HL-60/S4 treated with retinoic acid at 250 ng/mL for 4 days and 3 days (cell line): ENCODE results near the gene CNKSR1.

Experiments used
- in situ Hi-C: fragments of 300-500 bp; cut with MboI; formaldehyde crosslinking; loops from 2 replicates; pipeline ENCODE4 v1.7.0; 2022; ENCODE audit warnings: low sequenced_read_pairs

The CNKSR1 gene, protein sequence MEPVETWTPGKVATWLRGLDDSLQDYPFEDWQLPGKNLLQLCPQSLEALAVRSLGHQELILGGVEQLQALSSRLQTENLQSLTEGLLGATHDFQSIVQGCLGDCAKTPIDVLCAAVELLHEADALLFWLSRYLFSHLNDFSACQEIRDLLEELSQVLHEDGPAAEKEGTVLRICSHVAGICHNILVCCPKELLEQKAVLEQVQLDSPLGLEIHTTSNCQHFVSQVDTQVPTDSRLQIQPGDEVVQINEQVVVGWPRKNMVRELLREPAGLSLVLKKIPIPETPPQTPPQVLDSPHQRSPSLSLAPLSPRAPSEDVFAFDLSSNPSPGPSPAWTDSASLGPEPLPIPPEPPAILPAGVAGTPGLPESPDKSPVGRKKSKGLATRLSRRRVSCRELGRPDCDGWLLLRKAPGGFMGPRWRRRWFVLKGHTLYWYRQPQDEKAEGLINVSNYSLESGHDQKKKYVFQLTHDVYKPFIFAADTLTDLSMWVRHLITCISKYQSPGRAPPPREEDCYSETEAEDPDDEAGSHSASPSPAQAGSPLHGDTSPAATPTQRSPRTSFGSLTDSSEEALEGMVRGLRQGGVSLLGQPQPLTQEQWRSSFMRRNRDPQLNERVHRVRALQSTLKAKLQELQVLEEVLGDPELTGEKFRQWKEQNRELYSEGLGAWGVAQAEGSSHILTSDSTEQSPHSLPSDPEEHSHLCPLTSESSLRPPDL

DNA sequence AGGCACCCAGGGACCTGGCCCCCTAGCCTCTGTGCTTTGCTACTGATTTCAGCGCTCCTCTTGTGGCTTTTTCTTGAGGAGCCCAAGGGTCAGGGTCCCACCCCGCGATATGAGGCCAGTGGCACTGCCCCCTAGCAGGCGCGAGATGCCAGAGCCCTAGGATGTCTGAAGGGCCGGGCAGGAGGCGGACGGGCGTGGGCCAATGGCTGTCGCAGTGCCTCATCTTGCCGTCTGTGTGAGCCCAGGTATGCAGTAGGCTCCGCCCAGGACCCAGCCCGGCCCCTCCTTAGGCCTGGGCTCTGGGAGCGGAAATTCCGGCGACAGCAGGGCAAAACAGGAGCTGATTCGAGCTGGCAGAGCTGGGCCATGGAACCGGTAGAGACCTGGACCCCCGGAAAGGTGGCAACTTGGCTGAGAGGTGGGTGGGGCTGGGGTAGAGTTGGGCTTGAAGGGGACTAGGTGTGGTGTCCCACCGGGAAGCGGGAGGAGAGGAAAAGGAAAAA, at the start of gene CNKSR1:
Gene CNKSR1 (plus strand): TSS at position 310 of the 503 bp plus-strand sequence. CDS start 57 bp downstream, at position 367.
- in situ Hi-C loops = no loop called here

DNA sequence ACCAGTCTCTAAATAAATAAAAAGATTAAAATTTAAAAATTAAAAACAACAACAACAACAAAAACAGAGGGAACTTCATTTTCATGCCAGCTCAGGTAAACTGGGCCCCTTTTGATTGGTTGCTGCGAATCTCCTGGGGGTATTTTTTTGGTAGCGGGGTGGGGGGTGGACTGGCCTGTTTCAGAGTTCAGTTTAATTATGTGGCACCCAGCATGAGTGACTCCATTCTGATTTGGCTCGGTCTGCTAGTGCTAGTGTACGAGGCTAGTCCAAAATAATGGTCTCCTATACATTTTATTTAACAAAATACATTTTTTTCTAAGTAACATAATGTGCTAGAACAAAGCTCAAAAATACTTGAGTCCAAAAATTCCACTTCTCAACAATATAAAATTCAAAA, 47.5 kb upstream of the CNKSR1 start:
- in situ Hi-C loops = loop anchor here (25.0 kb wide), 1 partner anchor 242 kb away; the partner anchor contains the start of gene PAQR7

DNA sequence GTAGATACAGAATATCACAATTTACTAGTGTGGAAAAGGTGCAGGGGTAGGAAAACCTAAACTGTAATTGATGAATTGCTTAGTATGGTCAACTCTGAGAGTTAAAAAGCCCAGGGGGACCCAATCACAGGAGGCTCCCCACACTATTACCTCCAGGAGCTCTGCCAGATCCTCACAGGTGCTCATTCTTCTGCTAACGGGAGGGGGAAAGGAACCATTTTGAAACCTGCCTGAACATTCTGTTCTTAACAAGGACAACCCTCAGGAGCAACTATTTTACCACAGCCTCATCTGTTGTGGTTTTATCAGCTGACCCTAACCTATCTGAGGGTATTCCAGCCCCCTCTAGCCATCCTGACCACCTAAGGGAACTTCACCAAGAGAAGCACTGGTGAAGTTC, 46.6 kb upstream of the CNKSR1 start:
- in situ Hi-C loops = loop anchor here (25.0 kb wide), 1 partner anchor 243 kb away; the partner anchor contains the start of gene PAQR7

DNA sequence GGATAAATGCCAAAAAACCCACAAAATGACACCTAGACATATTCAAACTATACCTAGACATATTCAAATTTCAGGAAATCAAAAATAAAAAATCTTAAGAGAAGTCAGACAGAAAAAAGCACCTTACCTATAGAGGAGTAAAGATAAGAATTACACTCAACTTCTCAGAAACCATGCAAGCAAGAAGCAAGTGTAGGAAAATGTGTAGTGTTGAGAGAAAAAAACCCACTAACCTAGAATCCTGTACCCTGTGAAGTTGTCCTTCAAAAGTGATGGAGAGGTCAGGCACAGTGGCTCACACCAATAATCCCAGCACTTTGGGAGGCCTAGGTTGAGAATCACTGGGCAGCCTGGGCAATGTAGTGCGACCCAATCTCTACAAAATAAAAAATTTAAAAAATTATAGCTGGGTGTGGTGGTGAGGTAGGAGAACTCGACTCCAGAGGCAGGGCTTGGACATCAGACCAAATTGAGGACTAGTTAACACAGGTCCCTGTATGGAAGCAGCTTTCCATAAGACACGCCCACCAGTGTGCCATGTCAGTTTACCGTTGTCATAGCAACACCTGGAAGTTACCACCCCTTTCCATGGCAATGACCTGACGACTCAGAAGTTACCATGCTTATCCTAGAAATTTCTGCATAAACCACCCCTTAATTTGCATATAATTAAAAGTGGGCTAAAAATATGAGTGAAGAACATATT, 45.0 kb upstream of the CNKSR1 start:
- in situ Hi-C loops = loop anchor here (25.0 kb wide), 1 partner anchor 245 kb away; the partner anchor contains the start of gene PAQR7

DNA sequence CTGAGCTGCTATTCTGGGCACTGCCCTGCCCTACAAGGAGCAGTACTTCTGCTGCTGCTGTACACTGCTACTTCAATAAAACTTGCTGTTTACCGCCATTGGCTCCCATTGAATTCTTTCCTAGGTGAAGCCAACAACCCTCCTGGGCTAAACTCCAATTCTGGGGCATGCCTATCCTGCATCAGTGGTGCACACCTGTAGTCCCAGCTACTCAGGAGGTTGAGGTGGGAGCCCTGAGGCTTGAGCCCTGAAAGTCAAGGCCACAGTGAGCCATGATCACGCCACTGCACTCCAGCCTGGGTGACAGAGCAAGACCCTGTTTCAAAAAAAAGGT, 44.5 kb upstream of the CNKSR1 start:
- in situ Hi-C loops = loop anchor here (25.0 kb wide), 1 partner anchor 246 kb away; the partner anchor contains the start of gene PAQR7

DNA sequence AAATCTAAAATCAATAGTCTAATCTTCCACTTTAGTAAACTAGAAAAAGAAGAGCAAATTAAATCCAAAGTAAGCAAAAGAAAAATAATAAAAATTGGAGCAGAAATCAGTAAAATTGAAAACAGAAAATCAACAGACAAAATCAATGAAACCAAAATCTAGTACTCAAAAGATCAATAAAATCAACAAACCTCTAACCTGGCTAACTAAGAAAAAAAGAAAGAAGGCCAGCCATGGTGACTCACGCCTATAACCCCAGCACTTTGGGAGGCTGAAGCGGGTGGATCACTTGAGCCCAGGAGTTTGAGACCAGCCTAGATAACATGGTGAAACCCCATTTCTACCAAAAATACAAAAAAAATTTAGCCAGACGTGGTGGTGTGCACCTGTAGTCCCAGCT, 42.8 kb upstream of the CNKSR1 start:
- in situ Hi-C loops = loop anchor here (25.0 kb wide), 1 partner anchor 247 kb away; the partner anchor contains the start of gene PAQR7

DNA sequence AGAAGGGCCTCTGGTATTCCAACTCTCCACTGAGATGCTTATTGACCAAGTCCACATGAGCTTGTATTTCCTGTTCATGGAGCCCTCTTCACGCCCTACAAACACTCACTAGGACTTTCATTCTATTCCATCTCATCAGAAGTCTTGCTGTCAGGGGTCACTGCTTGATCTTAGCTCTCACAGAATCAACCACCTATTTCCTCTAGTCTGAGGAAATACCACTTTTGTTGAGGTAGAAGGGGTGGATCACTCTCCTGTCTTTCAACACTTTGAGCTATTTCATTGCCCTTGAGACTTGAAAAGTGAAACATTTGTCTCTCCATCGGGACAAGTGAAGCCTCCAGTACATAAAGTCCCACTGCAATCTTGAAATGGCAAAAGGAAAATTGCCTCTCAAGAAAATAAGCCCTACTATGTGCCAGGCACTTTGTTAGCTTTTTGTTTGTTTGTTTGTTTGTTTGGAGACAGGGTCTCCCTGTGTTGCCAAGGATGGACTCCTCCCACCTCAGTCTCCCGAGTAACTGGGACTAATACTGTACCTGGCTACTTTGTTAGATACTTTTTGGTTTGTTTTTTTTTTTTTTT, 38.2 kb upstream of the CNKSR1 start:
- in situ Hi-C loops = loop anchor here (25.0 kb wide), 1 partner anchor 252 kb away; the partner anchor contains the start of gene PAQR7

DNA sequence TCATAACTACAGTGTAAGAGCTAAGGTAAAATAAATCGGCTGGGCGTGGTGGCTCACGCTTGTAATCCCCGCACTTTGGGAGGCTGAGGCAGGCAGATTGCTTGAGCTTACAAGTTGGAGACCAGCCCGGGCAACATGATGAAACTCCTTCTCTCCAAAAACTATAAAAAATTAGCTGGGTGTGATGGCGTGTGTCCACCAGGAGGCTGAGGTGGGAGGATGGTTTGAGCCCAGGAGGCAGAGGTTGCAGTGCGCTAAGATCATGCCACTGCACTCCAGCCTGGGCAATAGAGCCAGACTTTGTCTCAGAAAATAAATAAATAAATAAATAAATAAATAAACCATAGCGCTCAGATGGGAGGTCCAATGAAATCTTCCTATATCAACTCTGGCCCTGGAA, 35.1 kb upstream of the CNKSR1 start:
- in situ Hi-C loops = loop anchor here (25.0 kb wide), 1 partner anchor 255 kb away; the partner anchor contains the start of gene PAQR7

DNA sequence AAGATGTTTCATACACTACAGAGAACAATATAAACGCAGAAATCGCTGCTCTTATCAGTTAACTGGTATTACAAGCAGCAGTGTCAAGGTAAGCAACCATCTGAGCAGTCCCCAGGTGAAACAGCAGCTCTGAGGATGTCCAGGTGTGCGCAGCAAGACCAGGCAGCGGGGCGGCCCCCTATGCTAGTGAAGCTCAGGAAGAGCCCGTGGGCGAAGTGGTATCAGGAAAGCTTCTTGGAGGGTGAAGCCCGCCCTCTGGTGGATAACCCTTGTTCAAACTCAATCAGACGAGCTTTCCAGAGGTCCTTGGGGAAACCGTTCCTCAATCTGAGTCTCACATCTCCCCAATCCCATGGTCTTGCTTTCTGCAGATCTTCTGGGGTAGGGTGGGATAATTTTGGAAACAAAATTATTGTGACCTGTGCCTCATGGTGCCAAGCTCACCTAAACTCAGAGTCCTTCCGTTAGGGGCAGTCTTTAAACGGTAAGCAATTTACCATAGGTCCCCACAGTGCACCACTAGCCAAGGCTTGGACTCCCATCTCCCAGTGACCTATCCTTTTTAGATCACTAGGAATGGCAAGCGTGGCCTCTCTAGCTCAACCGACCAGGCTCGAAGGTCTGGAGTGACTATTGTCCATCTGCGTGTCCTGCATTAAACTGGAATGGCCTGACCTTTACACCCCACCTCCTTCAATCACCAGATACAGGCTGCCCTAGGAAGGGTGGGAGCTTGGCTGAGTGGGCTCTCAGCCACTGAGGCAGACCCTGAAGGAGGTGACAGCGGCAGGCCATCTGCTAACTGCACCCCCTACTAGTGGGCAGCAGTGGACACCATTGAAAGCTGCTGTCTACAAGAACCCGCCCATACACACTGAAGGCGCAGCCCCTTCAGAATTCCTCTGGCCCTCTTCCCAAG, 32.0 kb upstream of the CNKSR1 start:
- in situ Hi-C loops = loop anchor here (5.0 to 25.0 kb wide), 2 partner anchors 33 to 258 kb away; partner anchors contain the start of genes PAQR7 and PDIK1L

DNA sequence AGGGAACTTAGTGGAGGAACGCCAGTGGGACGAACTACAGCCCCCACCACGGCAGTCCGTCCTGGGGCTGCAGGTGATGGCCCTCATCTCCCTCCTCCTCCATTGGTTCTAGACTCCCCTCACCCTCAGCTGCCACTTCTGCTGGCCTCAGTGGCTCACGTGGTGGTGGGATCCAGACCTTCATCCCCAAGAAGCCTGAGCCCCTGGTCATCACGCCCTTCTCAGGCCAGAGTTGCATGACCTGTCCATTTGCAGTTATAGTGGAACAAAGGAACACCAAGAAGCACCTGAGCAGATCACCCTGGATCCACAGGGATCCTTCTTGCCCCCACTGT, 31.4 kb upstream of the CNKSR1 start:
- in situ Hi-C loops = loop anchor here (5.0 to 25.0 kb wide), 2 partner anchors 34 to 259 kb away; partner anchors contain the start of genes PAQR7 and PDIK1L

DNA sequence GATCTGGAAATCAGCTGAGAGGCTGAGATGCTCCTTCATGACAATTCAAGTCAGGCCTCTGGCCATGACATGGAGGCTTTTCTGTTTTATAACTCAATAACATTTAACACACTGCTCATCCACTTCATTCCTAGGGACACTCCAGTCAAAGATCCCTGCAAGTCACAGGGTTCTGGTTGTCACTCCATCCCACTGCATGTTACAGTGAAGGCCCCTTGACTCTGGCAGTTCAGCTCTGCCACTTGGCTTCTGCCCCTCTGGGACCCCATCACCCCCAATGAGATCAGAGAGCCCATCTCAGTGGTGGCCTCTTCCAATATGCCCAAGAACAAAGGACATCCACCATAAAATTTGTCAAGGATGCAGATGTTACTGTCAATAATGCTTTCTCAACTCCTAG, 28.4 kb upstream of the CNKSR1 start:
- in situ Hi-C loops = loop anchor here (5.0 to 25.0 kb wide), 2 partner anchors 37 to 262 kb away; partner anchors contain the start of genes PAQR7 and PDIK1L

DNA sequence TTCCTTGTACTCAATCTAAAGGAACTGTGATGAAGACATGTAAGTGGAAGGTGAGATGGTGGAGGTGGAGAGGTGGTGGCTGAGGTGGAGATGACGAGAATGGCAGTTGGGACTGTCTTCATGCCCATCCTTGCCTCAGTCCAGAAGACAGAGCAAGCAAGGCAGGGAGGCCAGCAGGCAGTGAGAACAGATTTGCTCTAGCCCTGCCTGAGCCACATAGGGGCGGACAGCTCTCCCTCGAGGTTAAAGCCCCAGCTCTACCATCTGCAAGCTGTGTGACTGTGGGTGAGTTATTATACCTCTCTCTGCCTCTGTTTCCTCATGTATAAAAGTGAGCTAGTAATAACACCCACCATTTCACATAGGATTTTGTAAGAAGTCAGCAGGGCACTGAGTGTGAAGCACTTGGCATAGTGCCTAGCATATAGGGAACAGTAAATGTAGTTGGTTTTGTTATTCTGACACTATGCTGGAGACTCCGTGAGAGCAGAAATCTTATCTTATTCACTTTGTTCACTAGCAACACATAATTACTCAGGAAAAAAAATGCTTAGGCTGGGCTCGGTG, 23.2 kb upstream of the CNKSR1 start:
- in situ Hi-C loops = no loop called here

DNA sequence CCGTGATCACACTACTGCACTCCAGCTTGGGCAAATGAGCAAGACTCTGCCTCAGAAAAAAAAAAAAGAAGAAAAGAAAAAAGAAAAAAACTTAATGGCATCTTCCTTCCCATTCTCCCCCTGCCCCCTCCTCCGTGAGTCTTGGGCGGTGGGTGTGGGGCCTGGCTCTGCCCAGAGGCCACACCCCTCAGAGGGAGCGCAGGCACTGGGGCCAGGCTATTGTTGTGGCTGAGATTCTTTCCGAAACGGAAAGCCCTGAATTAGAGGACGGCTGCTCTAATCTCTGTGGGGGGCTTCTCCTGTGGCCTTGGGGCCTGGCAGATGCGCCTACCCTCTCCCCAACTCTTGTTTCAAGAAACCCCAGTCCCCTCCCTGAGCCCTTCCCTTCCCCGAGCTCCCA, 22.5 kb upstream of the CNKSR1 start:
- in situ Hi-C loops = no loop called here

DNA sequence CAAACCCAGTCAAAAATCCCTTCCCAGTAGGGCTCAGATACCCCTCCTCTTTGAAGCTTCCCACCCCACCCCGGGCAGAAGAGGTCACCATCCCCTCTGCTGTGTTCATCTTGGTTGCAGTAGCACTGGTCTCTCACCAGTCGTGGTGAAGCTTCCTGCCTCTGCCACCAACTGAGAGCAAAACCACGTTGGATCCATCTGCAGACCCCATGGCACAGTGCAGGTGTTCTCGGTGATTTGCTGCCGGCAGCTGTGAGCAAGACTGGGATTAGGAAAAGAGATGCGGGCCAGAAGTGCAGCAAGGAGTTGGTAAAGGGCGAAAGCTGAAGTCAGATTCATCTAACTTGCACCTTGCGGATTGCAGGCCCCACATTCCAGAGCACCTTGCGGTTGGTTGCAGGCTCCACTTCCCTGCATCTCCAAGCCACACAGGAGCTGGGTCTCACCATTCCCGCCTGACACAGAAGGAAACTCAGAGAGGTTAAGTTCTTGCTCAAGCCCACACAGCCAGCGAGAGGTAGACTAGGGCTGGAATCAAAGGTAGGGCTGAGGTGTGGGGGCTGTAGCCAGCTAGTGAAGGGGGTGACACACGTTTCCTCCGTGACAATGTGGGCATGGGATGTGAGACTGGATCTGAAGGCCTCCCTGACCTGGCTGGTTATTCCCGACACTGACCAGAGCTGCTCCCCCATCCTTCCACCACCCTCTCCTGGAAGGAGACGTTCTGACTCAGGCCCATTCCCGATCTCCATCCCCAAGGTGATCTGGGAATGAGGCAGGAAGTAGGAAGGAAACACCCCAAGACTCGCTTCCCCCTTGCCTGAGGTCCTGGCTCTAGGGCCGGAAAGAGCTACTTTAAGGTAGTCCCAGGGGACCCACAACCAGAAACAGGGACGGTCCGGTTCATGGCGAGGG, 21.7 kb upstream of the CNKSR1 start:
- in situ Hi-C loops = no loop called here

DNA sequence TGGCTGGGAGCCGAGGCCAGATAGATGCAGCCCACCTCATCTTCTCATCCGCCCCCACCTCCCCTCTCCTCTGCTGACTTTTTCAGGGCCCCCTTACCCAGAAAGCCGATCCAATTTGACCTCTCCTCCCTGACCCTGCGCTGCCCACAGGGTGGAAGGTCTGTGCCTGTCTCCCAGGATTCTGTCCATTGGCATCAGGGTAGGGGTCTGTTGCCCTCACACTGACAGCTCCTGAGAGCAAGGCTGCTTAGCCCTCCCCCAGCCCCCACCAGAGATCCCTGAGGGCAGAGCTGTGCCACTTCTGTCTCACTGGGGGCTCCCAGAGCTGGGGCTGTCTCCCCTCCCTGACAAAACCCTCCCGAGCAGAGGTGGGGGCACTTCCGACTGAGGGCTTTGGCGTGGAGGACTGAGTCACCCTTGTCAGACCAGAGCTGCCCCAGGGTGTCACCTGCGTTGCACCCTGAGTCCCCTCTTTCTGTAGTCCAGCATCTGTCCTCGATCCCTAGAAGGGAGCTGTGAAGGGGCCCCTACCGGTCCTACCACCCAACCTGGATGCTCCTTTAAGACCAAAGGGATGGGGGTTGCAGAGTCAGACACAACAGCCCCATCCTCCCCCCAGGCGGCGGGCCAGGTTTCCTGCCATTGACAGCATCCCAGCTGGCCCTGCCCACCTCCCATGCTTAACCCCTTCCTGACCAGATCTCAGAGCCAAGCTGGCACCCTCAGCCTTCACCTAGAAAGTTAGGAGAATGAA, 20.8 kb upstream of the CNKSR1 start:
- in situ Hi-C loops = no loop called here

DNA sequence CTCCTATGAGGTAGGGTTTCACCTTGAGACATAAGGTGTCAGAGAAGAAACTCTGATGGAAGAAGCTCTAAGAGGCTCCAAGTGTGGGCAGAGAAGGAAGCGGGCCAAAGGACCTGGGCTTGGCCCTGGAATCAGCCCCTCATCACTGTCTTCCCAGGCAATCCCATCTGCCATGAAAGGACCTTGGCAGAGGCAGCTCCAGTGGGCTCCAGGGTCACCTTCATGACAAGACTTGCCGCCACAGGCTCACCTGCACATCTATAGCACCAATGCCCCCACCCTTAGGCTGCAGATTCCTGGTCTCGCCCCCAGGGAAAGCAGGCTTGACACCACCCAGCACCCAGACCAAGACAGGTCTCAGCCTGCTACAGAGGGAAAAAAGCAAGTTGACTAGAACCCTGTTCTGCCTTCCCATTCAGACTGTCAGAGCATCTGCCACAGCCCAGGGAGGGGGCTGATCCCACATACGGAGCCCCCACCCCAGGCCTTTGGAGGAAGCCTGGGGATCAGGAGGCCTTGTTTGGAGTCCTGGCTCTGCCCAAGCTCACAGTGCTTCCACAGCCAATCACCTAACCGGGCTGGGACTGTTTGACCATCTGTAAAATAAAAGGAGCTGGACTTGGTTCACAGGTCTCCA, 18.9 kb upstream of the CNKSR1 start:
- in situ Hi-C loops = no loop called here
